HepG2 (cell line): ENCODE results near the gene SGSM1. TPM values are rescaled to one million over a fixed set of nuclear protein-coding genes. Genes with fewer than 3 reads are reported as not detected.

Experiments
- DMAP1 ChIP-seq: IDR thresholded peaks from 2 replicates; pipeline ENCODE4 v1.6.1; 2016
- GZF1 ChIP-seq: sonication (generic); formaldehyde crosslinking; IDR thresholded peaks from 2 replicates; pipeline ENCODE4 v1.5.1; 2020; ENCODE audit warnings: mild to moderate bottlenecking, missing genetic modification reagents
- ISL2 ChIP-seq: sonication (generic); formaldehyde crosslinking; IDR thresholded peaks from 2 replicates; pipeline ENCODE4 v1.5.0; 2020; ENCODE audit warnings: missing genetic modification reagents
- KLF9 ChIP-seq: IDR thresholded peaks from 2 replicates; pipeline ENCODE4 v1.6.1; 2016; ENCODE audit warnings: low read depth
- MAF1 ChIP-seq: sonication (generic); formaldehyde crosslinking; IDR thresholded peaks from 2 replicates; pipeline ENCODE4 v1.5.0; 2020; ENCODE audit warnings: missing genetic modification reagents, borderline replicate concordance
- MYC ChIP-seq: sonication (generic); formaldehyde crosslinking; IDR thresholded peaks from 2 replicates; pipeline ENCODE4 v1.9.0; 2021; ENCODE audit warnings: missing genetic modification reagents, borderline replicate concordance
- NAIF1 ChIP-seq: sonication (generic); formaldehyde crosslinking; IDR thresholded peaks from 2 replicates; pipeline ENCODE4 v1.5.0; 2020; ENCODE audit warnings: mild to moderate bottlenecking, missing genetic modification reagents, borderline replicate concordance
- NFKB2 ChIP-seq: sonication (generic); formaldehyde crosslinking; IDR thresholded peaks from 2 replicates; pipeline ENCODE4 v1.4.0; 2020; ENCODE audit warnings: missing genetic modification reagents, borderline replicate concordance
- PHF5A ChIP-seq: IDR thresholded peaks from one replicate; pipeline ENCODE4 v1.6.1; 2018; ENCODE audit warnings: low read depth, missing genetic modification reagents; ENCODE audit not compliant: unreplicated experiment
- SIX1 ChIP-seq: sonication (generic); formaldehyde crosslinking; IDR thresholded peaks from 2 replicates; pipeline ENCODE4 v1.4.0; 2020; ENCODE audit warnings: missing genetic modification reagents, borderline replicate concordance
- ZNF160 ChIP-seq: sonication (generic); formaldehyde crosslinking; IDR thresholded peaks from 2 replicates; pipeline ENCODE4 v1.8.0; 2022; ENCODE audit warnings: mild to moderate bottlenecking, inconsistent platforms, missing genetic modification reagents
- ZNF180 ChIP-seq: sonication (generic); formaldehyde crosslinking; IDR thresholded peaks from 2 replicates; pipeline ENCODE4 v1.4.0; 2020; ENCODE audit warnings: low read depth, missing genetic modification reagents, borderline replicate concordance
- ZNF383 ChIP-seq: sonication (generic); formaldehyde crosslinking; IDR thresholded peaks from 2 replicates; pipeline ENCODE4 v1.4.0; 2020; ENCODE audit warnings: missing genetic modification reagents, mild to moderate bottlenecking, borderline replicate concordance
- ZNF484 ChIP-seq: sonication (generic); formaldehyde crosslinking; IDR thresholded peaks from 2 replicates; pipeline ENCODE4 v1.5.1; 2020; ENCODE audit warnings: mild to moderate bottlenecking, low read depth, missing genetic modification reagents, borderline replicate concordance
- ZNF782 ChIP-seq: sonication (generic); formaldehyde crosslinking; IDR thresholded peaks from 2 replicates; pipeline ENCODE4 v1.4.0; 2020; ENCODE audit warnings: missing genetic modification reagents, mild to moderate bottlenecking, borderline replicate concordance
- polyA plus RNA-seq, 8 experiments: library from polyadenylated mRNA; depleted of rRNA in 3 of 8; stranded (reverse) in 7 of 8; unstranded in 1 of 8; fragments of >200 nt; fragmentation: Illumina TruSeq in 4 of 8; extraction: Trizol in 4 of 8; gene quantifications; 2 replicates each; pipeline versions ENCODE4 v1.2.1 to v1.2.3, GENCODE V29; 2011 to 2016; ENCODE audit warnings: low read depth in 4 of 8, missing spikeins in 1 of 8, mixed read lengths in 1 of 8; ENCODE audit not compliant: insufficient read depth in 1 of 8
- total RNA-seq, 5 experiments: library from RNA; depleted of rRNA; stranded (reverse); fragments of >200 nt; fragmentation: Illumina TruSeq; extraction: Trizol; gene quantifications; 2 replicates each; pipeline ENCODE4 v1.2.3, GENCODE V29; 2016; ENCODE audit warnings: low read depth in 1 of 5
- TF ChIP-seq, protein P1 (sequence below): sonication (generic); formaldehyde crosslinking; IDR thresholded peaks from 2 replicates; pipeline ENCODE4 v1.4.0; 2020; ENCODE audit warnings: missing genetic modification reagents, borderline replicate concordance
- TF ChIP-seq, protein P2 (sequence below): sonication (generic); formaldehyde crosslinking; IDR thresholded peaks from 2 replicates; pipeline ENCODE4 v1.4.0; 2020; ENCODE audit warnings: missing genetic modification reagents
- TF ChIP-seq, protein P3 (sequence below): sonication (generic); formaldehyde crosslinking; IDR thresholded peaks from 2 replicates; pipeline ENCODE4 v1.4.0; 2020; ENCODE audit warnings: missing genetic modification reagents

The SGSM1 gene
- total and polyA plus RNA-seq, 2 of the 13 experiments (the other 11 are each of a cell fraction or from before 2014, with no cell fraction given) = 0.07 TPM; not detected in 1

DNA sequence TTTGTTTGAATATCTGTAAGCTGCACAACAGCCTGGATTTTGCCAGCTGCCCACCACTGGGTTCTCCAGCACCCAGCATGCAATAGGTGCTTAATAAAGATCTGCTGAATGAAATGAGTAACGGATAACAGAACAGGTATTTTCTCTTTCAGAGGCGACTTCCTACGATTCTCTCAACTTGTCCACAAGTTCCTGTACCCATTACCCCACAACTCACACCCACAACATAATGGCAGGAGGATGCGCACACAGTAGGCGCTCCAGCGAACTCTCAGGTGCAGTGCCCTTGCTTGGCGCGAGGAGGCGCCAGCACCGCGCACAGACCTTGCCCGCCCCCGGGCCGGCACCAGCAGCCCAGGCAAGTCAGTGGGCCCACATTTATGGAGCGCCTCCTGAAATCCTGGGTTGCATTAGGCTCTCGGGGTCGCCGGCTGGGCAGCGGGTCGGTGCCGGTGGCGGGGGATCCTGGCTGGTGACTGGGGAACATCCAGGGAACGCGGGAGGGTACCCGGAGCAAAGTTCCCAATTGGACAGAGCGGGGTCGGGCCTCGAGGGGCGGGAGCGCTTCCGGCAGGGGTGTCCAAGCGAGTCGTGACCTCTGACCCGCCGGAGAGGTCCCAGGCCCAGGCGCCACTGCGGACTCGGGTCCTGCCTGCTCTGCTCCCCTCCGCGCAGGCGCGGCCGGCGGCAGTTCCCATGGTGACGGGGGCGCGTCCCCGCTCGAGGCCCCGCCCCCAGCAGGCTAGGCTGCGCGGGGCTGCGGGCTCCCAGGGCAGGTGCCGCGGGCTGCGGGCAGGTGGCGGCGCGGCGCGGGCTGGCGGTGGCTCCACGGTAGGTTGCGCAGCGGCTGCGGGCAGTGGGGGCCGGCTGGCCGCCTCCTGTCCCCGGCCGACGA lies 146.2 kb downstream of the SGSM1 start, which contains the start of gene KIAA1671 (continued):
- TF ChIP-seq, protein P1, sequence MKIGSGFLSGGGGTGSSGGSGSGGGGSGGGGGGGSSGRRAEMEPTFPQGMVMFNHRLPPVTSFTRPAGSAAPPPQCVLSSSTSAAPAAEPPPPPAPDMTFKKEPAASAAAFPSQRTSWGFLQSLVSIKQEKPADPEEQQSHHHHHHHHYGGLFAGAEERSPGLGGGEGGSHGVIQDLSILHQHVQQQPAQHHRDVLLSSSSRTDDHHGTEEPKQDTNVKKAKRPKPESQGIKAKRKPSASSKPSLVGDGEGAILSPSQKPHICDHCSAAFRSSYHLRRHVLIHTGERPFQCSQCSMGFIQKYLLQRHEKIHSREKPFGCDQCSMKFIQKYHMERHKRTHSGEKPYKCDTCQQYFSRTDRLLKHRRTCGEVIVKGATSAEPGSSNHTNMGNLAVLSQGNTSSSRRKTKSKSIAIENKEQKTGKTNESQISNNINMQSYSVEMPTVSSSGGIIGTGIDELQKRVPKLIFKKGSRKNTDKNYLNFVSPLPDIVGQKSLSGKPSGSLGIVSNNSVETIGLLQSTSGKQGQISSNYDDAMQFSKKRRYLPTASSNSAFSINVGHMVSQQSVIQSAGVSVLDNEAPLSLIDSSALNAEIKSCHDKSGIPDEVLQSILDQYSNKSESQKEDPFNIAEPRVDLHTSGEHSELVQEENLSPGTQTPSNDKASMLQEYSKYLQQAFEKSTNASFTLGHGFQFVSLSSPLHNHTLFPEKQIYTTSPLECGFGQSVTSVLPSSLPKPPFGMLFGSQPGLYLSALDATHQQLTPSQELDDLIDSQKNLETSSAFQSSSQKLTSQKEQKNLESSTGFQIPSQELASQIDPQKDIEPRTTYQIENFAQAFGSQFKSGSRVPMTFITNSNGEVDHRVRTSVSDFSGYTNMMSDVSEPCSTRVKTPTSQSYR (CRISPR knock-in tag) = no peak
- no peak for TF ChIP-seq KLF9 (CRISPR knock-in tag)
- TF ChIP-seq ZNF160 (CRISPR knock-in tag) = no peak
- TF ChIP-seq ZNF782 (CRISPR knock-in tag) = peak; percentile 90; the same call in 1 of the 2 replicates
- TF ChIP-seq ZNF180 (CRISPR knock-in tag) = no peak
- no peak for TF ChIP-seq SIX1
- no peak for TF ChIP-seq ZNF484 (CRISPR knock-in tag)
- no peak; the same call in 1 of the 2 replicates for TF ChIP-seq ISL2 (CRISPR knock-in tag)
- TF ChIP-seq MYC = peak; percentile 37; the same call in 1 of the 2 replicates
- TF ChIP-seq DMAP1 = peak; percentile 60; the same call in 1 of the 2 replicates
- TF ChIP-seq, protein P2, sequence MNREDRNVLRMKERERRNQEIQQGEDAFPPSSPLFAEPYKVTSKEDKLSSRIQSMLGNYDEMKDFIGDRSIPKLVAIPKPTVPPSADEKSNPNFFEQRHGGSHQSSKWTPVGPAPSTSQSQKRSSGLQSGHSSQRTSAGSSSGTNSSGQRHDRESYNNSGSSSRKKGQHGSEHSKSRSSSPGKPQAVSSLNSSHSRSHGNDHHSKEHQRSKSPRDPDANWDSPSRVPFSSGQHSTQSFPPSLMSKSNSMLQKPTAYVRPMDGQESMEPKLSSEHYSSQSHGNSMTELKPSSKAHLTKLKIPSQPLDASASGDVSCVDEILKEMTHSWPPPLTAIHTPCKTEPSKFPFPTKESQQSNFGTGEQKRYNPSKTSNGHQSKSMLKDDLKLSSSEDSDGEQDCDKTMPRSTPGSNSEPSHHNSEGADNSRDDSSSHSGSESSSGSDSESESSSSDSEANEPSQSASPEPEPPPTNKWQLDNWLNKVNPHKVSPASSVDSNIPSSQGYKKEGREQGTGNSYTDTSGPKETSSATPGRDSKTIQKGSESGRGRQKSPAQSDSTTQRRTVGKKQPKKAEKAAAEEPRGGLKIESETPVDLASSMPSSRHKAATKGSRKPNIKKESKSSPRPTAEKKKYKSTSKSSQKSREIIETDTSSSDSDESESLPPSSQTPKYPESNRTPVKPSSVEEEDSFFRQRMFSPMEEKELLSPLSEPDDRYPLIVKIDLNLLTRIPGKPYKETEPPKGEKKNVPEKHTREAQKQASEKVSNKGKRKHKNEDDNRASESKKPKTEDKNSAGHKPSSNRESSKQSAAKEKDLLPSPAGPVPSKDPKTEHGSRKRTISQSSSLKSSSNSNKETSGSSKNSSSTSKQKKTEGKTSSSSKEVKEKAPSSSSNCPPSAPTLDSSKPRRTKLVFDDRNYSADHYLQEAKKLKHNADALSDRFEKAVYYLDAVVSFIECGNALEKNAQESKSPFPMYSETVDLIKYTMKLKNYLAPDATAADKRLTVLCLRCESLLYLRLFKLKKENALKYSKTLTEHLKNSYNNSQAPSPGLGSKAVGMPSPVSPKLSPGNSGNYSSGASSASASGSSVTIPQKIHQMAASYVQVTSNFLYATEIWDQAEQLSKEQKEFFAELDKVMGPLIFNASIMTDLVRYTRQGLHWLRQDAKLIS (CRISPR knock-in tag) = no peak
- TF ChIP-seq GZF1 (CRISPR knock-in tag) = no peak; the same call in 1 of the 2 replicates
- no peak for TF ChIP-seq NAIF1 (CRISPR knock-in tag)
- TF ChIP-seq NFKB2 (CRISPR knock-in tag) = no peak; the same call in 1 of the 2 replicates
- no peak for TF ChIP-seq PHF5A (CRISPR knock-in tag)
- TF ChIP-seq, protein P3, sequence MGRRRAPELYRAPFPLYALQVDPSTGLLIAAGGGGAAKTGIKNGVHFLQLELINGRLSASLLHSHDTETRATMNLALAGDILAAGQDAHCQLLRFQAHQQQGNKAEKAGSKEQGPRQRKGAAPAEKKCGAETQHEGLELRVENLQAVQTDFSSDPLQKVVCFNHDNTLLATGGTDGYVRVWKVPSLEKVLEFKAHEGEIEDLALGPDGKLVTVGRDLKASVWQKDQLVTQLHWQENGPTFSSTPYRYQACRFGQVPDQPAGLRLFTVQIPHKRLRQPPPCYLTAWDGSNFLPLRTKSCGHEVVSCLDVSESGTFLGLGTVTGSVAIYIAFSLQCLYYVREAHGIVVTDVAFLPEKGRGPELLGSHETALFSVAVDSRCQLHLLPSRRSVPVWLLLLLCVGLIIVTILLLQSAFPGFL (CRISPR knock-in tag) = no peak
- TF ChIP-seq MAF1 (CRISPR knock-in tag) = no peak
- no peak for TF ChIP-seq ZNF383 (CRISPR knock-in tag)
